ENCODE measurements around the gene CDV3. TPM values are rescaled to one million over a fixed set of nuclear protein-coding genes. Genes with fewer than 3 reads are reported as not detected.

The CDV3 gene
- polyA plus RNA-seq, 1 donor from 2014 or later = 89.3 TPM

DNA sequence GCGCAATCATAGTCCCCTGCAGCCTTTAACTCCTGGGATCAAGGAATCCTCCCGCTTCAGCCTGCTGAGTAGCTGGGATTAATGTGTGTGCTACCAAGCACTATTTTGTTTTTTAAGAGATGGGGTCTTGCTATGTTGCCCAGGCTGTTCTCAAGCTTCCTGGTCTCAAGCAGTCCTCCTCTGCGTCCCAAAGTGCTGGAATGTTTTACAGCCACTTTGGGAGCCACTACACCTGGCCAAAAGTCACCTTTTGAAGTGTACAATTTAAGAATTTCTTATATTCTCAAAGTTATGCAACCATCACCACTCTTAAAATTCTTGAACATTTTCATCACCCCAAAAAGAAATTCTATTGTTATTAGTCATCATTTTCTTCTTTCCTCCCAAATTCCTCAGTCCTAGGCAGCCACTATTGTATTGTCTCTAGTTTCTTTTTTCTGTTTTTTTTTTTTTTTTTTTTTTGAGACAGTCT lies 17.8 kb downstream of the CDV3 start:
- Histone ChIP-seq H3K79me2 (replicated peaks; ENCODE audit: insufficient read depth, low read length) (no peaks in the 10 kb centered on the region), H3K27ac (ENCODE audit: low read length) (no peak overlapping the region), H3F3A (ENCODE audit: insufficient read depth, low read length, poor library complexity, severe bottlenecking) (no peaks in the 10 kb centered on the region), H3K4me2 (ENCODE audit: low read length) (no peak overlapping the region), H3K36me3 (ENCODE audit: insufficient read depth, low read length) (peaks cover 9% of the 10 kb centered on the region), H4K20me1 (ENCODE audit: insufficient read depth) (no peaks in the 10 kb centered on the region), H3K9me2 (ENCODE audit: insufficient read depth, low read length) (no peaks in the 10 kb centered on the region), H3K27me3 (ENCODE audit: insufficient read depth, low read depth, low read length) (no peaks in the 10 kb centered on the region), H3K9me3 (ENCODE audit: low read length) (no peaks in the 10 kb centered on the region), H2AFZ (ENCODE audit: low read depth, low read length) (no peak overlapping the region), H3K9ac (ENCODE audit: low read length) (no peak overlapping the region), H3K4me3 (ENCODE audit: low read length) (no peak overlapping the region)
- TF ChIP-seq TAF1 (IDR thresholded peaks at IDR 0.05; ENCODE audit: low read depth) (no peak), MXI1 (conservative IDR thresholded peaks at IDR 0.05; ENCODE audit: poor library complexity, severe bottlenecking) (no peak), EP300 (conservative IDR thresholded peaks at IDR 0.05; ENCODE audit: poor library complexity, severe bottlenecking) (no peak), EZH2 (IDR thresholded peaks at IDR 0.05; ENCODE audit: borderline replicate concordance, insufficient read depth, low read length, poor library complexity, severe bottlenecking) (no peak), RAD21 (conservative IDR thresholded peaks at IDR 0.05) (no peak)

DNA sequence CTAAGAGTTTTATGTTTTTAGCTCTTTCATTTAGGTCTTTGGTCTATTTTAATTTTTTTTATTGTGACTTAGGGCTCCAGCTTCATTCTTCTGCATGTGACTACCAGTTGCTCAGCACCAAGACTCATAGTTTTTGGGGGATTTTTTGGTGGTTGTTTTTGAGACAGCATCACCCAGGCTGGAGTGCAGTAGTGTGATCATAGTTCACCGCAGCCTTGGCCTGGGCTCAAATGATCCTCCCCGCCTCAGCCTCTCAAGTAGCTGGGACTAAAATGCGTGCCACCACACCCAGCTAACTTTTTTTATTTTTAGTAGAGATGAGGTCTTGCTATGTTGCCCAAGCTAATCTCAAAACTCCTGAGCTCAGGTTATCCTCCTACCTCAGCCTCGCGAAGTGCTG lies 19.4 kb downstream of the CDV3 start:
- no peak overlapping the region for H3K27ac ChIP-seq (ENCODE audit: low read length)
- TF ChIP-seq TAF1 (IDR thresholded peaks at IDR 0.05; ENCODE audit: low read depth) (no peak), SMC3 (conservative IDR thresholded peaks at IDR 0.05; ENCODE audit: poor library complexity) (no peak), POLR2AphosphoS5 (IDR thresholded peaks at IDR 0.05) (no peak), EZH2 (IDR thresholded peaks at IDR 0.05; ENCODE audit: borderline replicate concordance, insufficient read depth, low read length, poor library complexity, severe bottlenecking) (no peak), EP300 (conservative IDR thresholded peaks at IDR 0.05; ENCODE audit: poor library complexity, severe bottlenecking) (no peak), MXI1 (conservative IDR thresholded peaks at IDR 0.05; ENCODE audit: poor library complexity, severe bottlenecking) (no peak), RAD21 (conservative IDR thresholded peaks at IDR 0.05) (no peak)
- TF ChIP-seq, protein P1, sequence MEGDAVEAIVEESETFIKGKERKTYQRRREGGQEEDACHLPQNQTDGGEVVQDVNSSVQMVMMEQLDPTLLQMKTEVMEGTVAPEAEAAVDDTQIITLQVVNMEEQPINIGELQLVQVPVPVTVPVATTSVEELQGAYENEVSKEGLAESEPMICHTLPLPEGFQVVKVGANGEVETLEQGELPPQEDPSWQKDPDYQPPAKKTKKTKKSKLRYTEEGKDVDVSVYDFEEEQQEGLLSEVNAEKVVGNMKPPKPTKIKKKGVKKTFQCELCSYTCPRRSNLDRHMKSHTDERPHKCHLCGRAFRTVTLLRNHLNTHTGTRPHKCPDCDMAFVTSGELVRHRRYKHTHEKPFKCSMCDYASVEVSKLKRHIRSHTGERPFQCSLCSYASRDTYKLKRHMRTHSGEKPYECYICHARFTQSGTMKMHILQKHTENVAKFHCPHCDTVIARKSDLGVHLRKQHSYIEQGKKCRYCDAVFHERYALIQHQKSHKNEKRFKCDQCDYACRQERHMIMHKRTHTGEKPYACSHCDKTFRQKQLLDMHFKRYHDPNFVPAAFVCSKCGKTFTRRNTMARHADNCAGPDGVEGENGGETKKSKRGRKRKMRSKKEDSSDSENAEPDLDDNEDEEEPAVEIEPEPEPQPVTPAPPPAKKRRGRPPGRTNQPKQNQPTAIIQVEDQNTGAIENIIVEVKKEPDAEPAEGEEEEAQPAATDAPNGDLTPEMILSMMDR (IDR thresholded peaks at IDR 0.05; ENCODE audit: poor library complexity, severe bottlenecking) = no peak
- TF ChIP-seq, protein P2, sequence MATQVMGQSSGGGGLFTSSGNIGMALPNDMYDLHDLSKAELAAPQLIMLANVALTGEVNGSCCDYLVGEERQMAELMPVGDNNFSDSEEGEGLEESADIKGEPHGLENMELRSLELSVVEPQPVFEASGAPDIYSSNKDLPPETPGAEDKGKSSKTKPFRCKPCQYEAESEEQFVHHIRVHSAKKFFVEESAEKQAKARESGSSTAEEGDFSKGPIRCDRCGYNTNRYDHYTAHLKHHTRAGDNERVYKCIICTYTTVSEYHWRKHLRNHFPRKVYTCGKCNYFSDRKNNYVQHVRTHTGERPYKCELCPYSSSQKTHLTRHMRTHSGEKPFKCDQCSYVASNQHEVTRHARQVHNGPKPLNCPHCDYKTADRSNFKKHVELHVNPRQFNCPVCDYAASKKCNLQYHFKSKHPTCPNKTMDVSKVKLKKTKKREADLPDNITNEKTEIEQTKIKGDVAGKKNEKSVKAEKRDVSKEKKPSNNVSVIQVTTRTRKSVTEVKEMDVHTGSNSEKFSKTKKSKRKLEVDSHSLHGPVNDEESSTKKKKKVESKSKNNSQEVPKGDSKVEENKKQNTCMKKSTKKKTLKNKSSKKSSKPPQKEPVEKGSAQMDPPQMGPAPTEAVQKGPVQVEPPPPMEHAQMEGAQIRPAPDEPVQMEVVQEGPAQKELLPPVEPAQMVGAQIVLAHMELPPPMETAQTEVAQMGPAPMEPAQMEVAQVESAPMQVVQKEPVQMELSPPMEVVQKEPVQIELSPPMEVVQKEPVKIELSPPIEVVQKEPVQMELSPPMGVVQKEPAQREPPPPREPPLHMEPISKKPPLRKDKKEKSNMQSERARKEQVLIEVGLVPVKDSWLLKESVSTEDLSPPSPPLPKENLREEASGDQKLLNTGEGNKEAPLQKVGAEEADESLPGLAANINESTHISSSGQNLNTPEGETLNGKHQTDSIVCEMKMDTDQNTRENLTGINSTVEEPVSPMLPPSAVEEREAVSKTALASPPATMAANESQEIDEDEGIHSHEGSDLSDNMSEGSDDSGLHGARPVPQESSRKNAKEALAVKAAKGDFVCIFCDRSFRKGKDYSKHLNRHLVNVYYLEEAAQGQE (IDR thresholded peaks at IDR 0.05; ENCODE audit: borderline replicate concordance) = no peak

More for the DNA sequence above, 19.4 kb downstream of the CDV3 start:
- H3K79me2 ChIP-seq (replicated peaks; ENCODE audit: insufficient read depth, low read length) = no peaks in the 10 kb centered on the region
- no peak overlapping the region for H3K9ac ChIP-seq (ENCODE audit: low read length)
- H3F3A ChIP-seq (ENCODE audit: insufficient read depth, low read length, poor library complexity, severe bottlenecking) = no peaks in the 10 kb centered on the region
- H3K27me3 ChIP-seq (ENCODE audit: insufficient read depth, low read depth, low read length) = no peaks in the 10 kb centered on the region
- no peaks in the 10 kb centered on the region for H3K9me2 ChIP-seq (ENCODE audit: insufficient read depth, low read length)
- H2AFZ ChIP-seq (ENCODE audit: low read depth, low read length) = no peak overlapping the region
- no peak overlapping the region for H3K4me3 ChIP-seq (ENCODE audit: low read length)
- no peak overlapping the region for H3K4me2 ChIP-seq (ENCODE audit: low read length)
- peaks cover 4% of the 10 kb centered on the region for H3K36me3 ChIP-seq (ENCODE audit: insufficient read depth, low read length)
- H3K9me3 ChIP-seq (ENCODE audit: low read length) = no peaks in the 10 kb centered on the region
- no peaks in the 10 kb centered on the region for H4K20me1 ChIP-seq (ENCODE audit: insufficient read depth)
